Left renal pelvis (tissue), 4 donors: ENCODE results near the gene KCNAB2. TPM values are rescaled to one million over a fixed set of nuclear protein-coding genes. Genes with fewer than 3 reads are reported as not detected.
"Not testable (repeated sequence)": the region's sequence is repeated elsewhere in the genome, so short reads cannot be mapped to it uniquely, and the experiment has no call there.

ENCODE experiments used
- DNase-seq, 4 donors: peaks; one replicate each; pipeline ENCODE4 v3.0.0-alpha.2; 2013; ENCODE audit warnings: low read depth in 4 of 4, low spot score in 3 of 4
- polyA plus RNA-seq, 4 donors: library from polyadenylated mRNA; unstranded; fragments of 120-200 nt; gene quantifications; one replicate each; pipeline ENCODE4 v1.2.1, GENCODE V29; 2013; ENCODE audit not compliant: insufficient read length in 4 of 4

Gene KCNAB2
- polyA plus RNA-seq, 4 donors: 4.5 to 6.4 (median 5.1) TPM

DNA sequence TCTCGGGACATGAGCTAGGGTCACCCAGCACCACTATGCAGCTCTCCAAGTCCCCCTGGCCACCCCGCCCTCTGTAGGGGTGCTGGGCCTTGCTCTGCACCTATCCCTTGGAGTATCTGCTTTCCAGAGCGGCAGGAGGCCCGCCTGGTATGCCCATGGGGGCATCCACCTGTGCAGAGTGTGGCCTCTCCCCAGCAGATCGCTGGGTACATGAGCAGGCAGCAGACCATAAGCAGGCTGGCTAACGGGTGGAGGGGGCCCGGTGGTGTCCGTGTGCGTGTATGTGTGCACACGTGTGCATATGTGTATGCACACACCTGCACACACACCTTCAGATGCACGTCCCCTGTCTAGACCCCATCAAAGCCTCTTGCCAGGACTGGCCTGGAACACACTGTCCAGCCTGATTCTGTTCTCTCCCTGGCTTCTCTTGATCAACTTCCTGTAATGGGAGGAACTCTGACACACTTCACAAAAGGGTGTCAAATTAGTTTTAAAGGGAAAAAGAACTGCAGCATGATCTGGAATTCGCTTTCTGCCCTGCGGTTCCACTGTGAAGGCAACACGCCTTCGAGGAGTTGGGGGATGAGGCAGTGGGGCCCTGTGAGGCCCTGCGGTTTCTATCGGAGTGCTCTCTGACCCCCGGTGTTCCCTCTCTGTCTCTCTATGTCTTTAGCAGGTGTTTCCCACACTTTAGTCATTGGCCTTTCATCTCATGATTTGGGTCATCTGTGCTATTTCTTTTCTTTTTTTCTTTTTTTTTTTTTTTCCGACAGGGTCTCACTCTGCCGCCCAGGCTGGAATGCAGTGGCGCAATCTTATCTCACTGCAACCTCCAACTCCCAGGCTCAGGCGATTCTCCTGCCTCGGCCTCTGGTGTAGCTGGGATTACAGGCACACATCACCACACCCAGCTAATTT is 36.3 kb upstream of the KCNAB2 start:
- DNase-seq: no peak

DNA sequence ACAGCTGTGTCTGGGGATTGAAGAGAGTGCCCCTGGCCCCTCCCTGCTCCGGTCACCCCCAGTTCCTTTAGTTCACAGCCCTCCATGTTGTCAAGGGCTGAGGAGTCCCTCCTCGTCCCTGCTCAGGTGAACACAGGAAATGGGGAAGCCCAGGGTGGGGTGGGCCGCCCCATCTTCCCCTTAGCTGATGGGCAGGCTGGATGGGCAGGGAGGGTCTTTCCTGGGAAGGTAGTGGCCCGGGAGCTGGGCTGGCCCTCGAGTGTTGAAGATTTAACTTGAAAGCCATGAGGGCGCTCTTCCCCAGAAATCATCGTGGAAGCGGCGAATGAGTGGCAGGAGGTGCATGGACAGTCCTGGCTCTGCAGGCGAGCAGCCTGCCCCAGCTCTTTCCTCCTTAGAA is 35.1 kb upstream of the KCNAB2 start:
- no peak for DNase-seq

DNA sequence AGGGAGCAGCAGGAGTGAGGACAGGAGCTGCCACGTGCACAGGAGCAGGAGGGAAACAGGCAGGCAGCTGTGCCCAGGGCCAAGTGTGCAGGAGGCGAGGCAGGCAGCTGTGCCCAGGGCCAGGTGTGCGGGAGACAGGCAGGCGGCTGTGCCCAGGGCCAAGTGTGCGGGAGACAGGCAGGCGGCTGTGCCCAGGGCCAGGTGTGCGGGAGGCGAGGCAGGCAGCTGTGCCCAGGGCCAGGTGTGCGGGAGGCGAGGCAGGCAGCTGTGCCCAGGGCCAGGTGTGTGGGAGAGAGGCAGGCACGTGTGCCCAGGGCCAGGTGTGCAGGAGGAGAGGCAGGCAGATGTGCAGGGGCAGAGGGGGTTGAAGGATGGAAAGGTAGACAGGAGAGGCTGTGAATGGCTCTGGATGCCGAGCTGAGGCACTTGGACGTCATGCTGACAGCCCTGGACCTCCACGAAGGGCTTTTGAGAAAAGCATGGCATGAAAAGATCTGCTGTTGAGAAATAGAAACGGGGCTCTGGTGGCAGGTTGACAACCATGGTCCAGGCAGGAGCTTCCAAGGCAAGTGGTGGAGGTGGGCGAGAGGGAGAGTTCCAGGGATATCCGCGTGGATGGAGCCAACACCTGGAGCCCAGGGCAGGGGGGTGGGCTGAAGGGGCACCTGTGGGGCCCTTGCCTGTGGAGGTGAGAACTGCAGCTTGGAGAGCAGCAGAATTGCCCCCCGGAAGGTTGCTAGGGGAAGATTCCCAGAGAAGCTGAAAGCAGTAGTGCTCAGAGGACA is 34.3 kb upstream of the KCNAB2 start:
- DNase-seq: no peak

DNA sequence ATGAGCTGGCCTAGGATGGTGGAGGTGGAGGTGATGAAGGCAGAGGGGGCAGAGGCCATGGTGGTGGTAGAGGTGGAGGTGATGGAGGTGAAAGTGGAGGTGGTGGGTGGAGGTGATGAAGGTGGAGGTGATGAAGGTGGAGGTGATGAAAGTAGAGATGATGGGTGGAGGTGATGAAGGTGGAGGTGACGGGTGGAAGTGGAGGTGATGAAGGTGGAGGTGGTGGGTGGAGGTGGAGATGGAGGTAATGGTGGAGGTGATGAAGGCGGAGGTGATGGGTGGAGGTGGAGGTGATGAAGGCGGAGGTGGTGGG is 33.8 kb upstream of the KCNAB2 start:
- no peak for DNase-seq

DNA sequence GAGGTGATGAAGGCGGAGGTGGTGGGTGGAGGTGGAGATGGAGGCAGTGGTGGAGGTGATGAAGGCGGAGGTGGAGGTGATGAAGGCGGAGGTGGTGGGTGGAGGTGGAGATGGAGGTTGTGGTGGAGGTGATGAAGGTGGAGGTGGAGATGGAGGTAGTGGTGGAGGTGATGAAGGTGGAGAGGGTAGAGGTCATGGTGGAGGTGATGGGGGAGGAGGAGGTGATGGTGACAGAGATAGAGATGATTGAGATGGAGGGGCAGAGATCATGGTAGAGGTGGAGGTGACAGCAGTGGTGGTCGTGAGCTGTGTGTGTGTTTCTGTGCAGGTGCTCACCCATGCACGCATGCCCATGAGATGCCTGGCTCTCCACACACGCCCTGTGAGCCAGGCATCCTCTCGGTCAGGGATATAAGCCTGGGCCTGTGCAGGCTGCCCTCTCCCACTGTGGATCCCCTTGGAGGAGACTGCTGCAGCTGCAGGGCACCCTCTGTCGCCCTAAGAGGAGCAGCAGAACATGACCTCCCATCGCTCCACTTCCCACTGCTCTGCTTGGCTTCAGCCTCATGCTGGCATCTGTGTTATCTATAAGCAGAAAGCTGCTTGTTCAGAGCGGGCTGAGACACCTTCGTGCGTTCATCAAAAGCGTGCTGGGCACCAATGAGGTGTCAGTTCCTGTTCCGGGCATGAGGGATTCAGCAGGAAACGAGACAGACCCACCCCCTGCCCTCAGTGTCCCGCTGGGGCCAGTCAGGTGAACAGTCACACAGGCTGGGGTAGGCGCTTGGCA is 33.0 kb upstream of the KCNAB2 start:
- no peak for DNase-seq

DNA sequence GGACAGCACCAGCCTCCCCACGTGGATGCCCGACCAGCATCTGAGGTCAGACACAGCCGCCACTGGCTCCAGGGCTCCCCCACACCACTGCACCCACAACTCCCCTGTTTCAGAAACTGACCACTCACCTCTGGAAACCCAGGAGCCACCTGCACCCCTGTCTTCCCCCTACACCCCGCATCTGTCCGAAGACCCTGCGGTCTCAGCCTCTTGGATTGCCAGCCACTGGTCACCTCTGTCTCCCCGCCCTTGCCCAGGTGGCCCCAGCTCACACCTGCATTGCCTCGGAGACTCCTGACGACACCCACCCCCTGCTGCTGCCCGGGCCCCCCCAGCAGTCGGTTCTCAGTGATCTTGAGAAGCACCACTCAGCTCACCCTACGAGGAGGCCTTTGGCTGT is 32.2 kb upstream of the KCNAB2 start:
- DNase-seq: no peak

DNA sequence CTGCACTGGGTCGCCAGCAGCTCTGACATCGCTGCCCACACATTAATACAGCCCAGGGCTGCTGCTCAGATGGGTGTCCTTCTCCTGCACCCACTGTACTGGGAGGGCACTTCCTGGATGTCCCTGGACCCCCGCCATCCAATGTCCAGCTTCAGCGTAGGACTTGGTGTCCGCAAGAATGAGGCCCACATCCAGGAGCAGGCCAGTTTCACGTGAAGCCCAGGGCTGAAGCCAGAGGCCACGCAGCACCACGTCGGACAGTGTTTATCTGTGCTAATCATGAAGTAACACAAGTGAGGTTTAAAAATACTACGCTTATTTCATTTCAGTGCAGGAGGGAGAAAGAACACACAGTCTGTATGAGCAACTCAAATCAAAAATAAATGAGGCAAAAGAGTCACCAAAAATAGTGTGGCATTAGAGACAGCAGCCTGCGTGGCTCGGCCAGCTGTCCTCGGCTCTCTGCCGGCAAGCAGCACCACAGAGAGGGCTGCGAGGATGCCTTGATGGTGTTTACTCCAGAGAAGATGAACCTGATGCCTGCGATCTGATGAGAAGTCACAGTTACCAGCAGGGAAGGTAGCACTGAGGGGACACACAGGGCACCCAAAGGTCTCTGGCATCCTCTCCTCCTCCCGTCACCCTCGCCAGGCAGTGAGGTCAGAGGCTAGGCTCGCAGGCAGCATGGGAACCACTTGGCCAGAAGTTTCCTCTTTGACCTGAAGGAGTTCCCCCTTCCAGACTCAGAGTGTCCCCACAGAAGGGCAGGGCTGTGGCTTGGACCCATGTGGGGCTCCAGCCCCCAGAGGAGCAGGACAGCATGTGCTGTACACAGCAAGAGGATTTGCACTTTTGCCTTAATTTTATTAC is 31.3 kb upstream of the KCNAB2 start:
- no peak for DNase-seq

DNA sequence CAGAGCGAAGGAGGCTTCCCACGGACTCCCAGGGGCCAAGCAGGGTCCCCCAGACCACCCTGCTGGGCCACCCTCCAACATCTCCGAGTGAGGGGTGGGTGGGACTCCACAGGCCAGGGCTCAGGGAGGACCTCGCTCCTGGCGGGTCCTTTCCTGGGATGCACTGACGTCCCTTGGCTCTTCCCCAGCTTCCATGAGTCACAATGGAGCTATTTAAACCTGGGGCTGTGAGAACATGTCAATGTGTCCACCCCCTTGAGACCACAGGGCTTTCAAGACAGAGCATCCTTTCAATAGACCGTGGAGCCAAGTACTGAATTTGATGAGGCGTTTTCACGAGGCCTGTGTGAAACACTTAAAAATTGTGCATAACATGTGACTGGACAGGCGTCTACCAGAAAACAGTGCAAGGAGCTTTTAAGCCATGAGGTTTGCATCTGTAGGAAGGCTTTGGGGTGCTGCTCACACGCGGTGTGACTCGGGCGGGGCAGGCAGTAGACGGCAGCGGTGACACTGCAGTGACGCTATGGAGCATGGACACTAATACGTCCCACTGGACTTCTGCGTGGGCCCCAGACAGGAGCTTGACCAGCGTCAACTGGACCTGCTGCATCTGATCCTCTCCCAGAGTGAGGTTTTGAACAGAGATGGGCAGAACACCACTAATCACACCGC is 29.4 kb upstream of the KCNAB2 start:
- DNase-seq: no peak

DNA sequence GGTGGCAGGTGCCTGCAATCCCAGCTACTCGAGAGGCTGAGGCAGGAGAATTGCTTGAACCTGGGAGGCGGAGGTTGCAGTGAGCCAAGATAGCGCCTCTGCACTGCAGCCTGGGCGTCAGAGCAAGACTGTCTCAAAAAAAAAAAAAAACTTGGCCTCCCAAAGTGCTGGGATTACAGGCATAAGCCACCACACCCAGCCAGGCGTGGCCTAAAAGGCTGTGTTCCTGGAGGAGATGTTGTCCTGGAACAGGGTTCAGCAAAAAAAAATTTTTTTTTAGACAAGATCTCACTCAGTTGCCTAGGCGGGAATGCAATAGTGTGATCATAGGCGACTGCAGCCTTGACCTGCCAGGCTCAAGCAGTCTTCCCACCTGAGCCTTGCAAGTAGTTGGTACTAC is 28.0 kb upstream of the KCNAB2 start:
- DNase-seq: not testable (repeated sequence)

DNA sequence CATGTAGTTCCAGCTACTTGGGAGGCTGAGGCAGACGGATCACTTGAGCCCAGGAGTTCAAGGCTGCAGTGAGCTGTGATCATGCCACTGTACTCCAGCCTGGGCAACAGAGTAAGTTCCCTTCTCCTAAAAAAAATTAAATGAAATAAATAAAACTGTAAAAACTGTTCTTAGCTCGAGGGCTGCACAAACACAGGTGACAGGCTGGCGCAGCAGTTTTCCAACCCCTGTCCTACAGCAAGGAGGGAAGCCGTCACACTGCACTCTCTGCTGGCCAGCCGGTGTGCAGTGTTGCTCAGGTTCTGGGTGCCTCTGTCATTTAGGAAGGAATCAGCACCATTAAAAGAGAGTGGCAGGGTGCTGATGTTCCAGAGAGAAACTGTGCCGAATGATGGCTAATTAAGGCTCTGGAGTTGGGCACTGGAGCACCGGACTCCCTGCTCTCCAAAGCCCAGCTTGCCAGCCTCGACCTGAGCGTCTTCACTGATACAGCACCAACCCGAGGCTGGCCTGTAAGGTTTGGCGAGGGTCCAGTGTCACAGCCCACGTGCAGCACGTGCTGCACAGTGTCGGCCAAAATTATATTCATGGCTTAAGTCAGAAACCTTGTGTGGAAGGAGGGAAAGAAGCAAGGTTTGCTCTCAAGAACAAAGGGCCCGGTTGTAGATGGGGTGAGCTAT is 26.4 kb upstream of the KCNAB2 start:
- DNase-seq: no peak

DNA sequence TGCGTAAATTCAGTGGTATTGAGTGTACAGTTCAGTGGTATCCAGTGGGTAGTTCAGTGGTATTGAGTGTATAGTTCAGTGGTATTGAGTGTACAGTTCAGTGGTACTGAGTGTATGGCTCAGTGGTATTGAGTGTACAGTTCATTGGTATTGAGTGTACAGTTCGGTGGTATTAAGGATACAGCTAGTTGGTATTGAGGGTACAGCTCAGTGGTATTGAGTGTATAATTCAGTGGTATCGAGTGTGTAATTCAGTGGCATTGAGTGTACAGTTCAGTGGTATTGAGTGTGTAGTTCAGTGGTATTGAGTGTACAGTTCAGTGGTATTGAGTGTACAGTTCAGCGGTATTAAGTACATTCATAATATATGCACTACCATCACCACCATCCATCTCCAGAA is 23.5 kb upstream of the KCNAB2 start:
- no peak for DNase-seq

DNA sequence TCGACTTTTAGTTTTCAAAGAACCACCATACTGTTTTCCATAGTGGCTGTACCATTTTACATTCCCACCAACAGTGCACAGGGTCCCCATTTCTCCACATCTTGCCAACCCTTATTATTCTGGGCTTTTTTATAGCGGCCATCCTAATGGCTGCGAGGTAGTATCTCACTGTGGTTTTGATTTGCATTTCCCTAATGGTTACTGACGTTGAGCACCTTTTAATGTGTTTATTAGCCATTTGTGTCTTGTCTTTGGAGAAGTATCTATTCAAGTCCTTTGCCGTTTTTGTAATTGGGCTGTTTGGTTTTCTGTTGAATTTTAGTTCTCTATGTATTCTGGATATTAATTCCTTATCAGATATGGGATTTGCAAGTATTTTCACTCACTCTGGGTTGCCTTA is 22.3 kb upstream of the KCNAB2 start:
- no peak for DNase-seq

DNA sequence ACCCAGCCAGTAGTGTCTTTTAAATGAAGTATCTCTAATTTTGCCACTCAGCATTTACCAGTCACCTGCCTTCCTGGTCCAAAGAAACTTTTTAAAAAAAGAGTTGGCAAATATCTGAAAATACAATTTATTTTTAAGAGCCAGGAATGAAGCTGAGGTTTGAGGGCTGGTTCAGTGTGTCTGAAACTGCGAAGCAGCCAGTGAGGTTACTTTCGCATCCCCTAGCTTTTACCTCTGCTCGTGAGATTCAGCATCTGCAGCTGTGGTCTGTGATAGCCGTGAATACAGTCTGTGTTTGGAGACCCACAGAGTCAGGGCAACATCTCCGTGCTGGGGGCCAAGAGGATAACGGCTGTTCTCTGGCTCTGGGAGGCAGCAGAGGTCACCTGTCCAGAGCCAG is 21.3 kb upstream of the KCNAB2 start:
- DNase-seq: no peak

DNA sequence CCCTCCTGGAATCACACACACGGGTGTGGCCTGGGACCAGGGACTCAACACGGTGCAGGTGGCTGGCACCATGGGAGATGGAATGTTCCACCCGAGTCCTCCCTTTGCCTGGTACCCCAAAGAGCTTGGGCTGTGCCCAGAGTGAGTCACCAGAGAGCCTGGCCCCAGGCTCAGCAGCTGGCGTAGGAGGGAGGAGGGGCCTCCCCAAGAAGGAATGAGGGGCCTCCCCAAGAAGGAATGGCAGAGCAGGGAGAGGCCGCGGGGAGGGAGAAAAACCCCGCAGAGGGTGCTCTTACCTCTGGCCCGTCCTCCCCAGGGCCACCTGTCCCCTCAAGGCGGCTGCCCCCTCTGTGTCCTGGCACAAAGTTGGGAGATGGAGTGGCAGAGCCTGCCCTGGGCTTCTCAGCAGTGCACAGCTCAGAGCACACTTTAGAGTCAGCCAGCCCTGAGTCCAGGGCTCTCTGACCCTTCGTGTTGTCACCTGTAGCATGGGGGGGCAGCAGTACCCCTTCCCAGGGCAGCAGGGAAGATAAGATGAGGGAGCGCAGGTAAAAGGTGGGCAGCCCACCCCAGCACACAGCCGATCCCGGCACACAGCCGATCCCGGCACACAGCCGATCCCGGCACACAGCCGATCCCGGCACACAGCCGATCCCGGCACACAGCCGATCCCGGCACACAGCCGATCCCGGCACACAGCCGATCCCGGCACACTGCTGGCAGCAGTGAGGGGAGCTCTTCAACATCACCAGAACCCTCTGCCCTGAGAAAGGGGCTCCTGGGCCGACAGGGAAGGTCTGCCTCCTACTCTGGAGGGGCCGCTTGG is 20.2 kb upstream of the KCNAB2 start:
- DNase-seq: no peak

DNA sequence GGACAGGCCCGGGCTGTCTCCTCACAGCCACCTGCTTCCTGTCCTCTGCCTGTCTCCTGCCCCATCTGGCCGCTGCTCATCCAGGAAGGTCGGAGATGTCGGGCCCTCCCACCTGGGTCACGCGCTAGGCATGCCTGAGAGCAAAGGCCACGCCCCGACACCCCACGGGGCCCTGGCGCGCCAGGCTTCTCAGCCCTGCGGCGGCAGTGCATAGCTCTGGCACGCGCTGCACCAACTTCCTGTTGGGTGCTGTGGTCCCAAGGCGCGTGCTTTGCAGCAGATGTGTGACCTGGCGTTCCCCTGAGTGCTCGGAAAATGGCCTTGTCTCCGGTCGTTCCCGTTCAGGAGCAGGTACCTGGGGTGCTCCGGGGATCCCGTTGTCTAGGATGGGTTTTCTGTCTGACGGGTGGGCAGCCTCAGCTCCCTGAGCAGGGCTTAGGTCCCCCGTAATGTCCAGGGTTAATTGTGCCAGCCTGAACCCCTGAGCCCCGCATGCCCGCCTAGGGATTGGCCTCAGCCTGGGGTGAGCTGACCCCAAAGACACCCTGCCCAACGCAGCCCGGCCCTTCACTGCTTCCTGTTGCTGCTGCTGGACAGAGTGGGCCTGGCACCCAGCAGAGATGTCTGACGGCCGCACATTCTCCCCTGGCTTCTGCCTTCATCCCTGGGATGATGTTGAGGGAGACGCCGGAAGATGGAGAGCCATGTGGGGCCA is 19.4 kb upstream of the KCNAB2 start:
- no peak for DNase-seq

DNA sequence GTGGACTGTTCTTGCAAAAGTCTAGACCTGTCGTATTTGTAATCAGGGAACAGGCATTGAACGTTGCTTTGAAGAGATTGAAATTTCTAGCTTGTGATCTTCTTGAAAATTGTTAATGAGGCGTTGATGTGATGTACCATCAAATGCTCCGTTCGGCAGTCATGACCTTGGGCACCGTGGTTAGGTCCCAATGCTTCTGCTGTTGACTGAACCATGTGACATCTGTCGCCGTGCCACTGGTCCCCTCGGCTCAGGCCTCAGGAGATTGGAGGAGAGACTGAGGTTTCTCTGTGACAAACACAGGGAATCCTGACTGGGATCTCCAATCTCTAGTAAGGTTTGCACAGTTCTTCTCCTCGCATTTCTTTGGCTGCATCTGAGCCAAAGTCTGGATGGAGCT is 18.1 kb upstream of the KCNAB2 start:
- DNase-seq: no peak

DNA sequence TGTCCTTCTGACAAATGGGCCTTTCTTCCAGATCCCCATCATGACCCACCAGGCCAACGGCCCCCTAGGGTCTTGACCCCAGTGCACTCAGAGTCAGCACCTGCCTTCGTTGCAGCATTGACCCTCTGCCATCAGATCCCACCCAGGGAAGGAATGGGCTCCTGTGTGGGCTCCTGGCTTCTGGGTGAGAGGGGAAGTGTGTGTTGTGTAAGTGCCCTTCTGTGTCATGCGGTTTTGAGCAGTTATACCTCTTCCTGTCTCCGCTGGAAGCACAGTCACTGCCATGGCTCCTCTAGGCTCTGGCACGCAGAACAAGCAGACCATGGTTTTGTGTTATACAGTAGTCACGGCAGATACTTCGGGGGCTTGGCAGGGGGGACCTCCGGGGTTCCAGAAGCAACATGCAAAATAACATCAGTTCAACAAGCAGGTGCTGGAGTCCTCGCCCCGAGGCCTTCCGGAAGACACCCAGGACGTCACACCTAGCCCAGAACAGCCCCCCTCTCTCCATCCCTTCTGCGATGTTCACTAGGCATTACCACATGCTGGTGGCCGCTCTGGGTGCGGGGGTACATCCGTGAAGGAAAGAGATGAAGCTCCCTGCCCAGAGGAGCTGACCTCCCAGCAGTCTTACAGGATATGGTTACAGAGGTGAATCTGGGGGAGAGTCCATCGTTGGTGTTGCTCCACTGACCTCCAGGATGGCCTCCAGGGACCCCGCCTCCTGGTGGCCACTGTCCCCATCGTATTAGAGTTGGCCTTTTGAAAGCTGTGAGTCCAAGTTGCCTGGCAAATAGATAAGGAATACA is 17.4 kb upstream of the KCNAB2 start:
- no peak for DNase-seq
